ENCODE measurements around the gene NANOS3. TPM values are rescaled to one million over a fixed set of nuclear protein-coding genes. Genes with fewer than 3 reads are reported as not detected.

Gene NANOS3
- total and polyA plus RNA-seq, 2 experiments from 2014 or later, result 2.7 TPM; not detected in 1

- no peak overlapping the region for H3K4me3 ChIP-seq
- 90 to 94% methylated on average over 5 of the region's 5 CpGs for WGBS, 2 experiments (ENCODE audit: low coverage in 1 of 2, low lambda C conversion rate in 2 of 2, missing lambda C conversion rate in 2 of 2)
- no peak for DNase-seq
- TF ChIP-seq EZH2 (IDR thresholded peaks at IDR 0.05; ENCODE audit: insufficient read depth, poor library complexity, severe bottlenecking), result no peak
- TF ChIP-seq EZH2phosphoT487 (IDR thresholded peaks at IDR 0.05; ENCODE audit: insufficient read depth, low read depth), result no peak
- H2AFZ ChIP-seq, result no peak overlapping the region
- H3K9me3 ChIP-seq (ENCODE audit: low read depth), result no peaks in the 10 kb centered on the region
- H3K79me2 ChIP-seq (ENCODE audit: insufficient read depth), result no peaks in the 10 kb centered on the region
- peaks cover 6% of the 10 kb centered on the region for H3K4me1 ChIP-seq (ENCODE audit: insufficient read depth)
- in situ Hi-C loops (cut with MboI), result loop anchor here (25.0 kb wide), 1 partner anchor 461 kb away; no protein-coding TSS in a partner anchor
- no peaks in the 10 kb centered on the region for H3F3A ChIP-seq (ENCODE audit: insufficient read depth)
- H4K20me1 ChIP-seq (ENCODE audit: insufficient read depth), result no peaks in the 10 kb centered on the region
- no peaks in the 10 kb centered on the region for H3K36me3 ChIP-seq (ENCODE audit: low read depth)
- H3K9me2 ChIP-seq (ENCODE audit: insufficient read depth), result no peaks in the 10 kb centered on the region
- no peaks in the 10 kb centered on the region for H3K27me3 ChIP-seq (replicated peaks; ENCODE audit: insufficient read depth)
- no peak overlapping the region for H3K27ac ChIP-seq
- H3K9ac ChIP-seq, result no peak overlapping the region
- no peak overlapping the region for H3K4me2 ChIP-seq (ENCODE audit: unreplicated experiment)
Observed at GRCh38 chr19:13875824-13876223, 1.1 kb upstream of the NANOS3 start.

- H3K9me2 ChIP-seq (ENCODE audit: insufficient read depth), result no peaks in the 10 kb centered on the region
- no peak overlapping the region for H3K27ac ChIP-seq
- in situ Hi-C loops (cut with MboI), result loop anchor here (25.0 kb wide), 1 partner anchor 460 kb away; no protein-coding TSS in a partner anchor
- WGBS, 2 experiments (ENCODE audit: low coverage in 1 of 2, low lambda C conversion rate in 2 of 2, missing lambda C conversion rate in 2 of 2), result 82 to 87% methylated on average over 24 to 27 of the region's 27 CpGs
- H4K20me1 ChIP-seq (ENCODE audit: insufficient read depth), result no peaks in the 10 kb centered on the region
- peaks cover 20% of the 10 kb centered on the region for H3K4me1 ChIP-seq (ENCODE audit: insufficient read depth)
- no peak overlapping the region for H2AFZ ChIP-seq
- no peaks in the 10 kb centered on the region for H3K36me3 ChIP-seq (ENCODE audit: low read depth)
- no peak for DNase-seq
- H3K79me2 ChIP-seq (ENCODE audit: insufficient read depth), result no peaks in the 10 kb centered on the region
- no peaks in the 10 kb centered on the region for H3K9me3 ChIP-seq (ENCODE audit: low read depth)
- no peak overlapping the region for H3K9ac ChIP-seq
- H3K27me3 ChIP-seq (replicated peaks; ENCODE audit: insufficient read depth), result no peaks in the 10 kb centered on the region
- no peak overlapping the region for H3K4me2 ChIP-seq (ENCODE audit: unreplicated experiment)
- H3F3A ChIP-seq (ENCODE audit: insufficient read depth), result no peaks in the 10 kb centered on the region
- TF ChIP-seq EZH2 (IDR thresholded peaks at IDR 0.05; ENCODE audit: insufficient read depth, poor library complexity, severe bottlenecking) (no peak), EZH2phosphoT487 (IDR thresholded peaks at IDR 0.05; ENCODE audit: insufficient read depth, low read depth) (no peak)
- no peak overlapping the region for H3K4me3 ChIP-seq
Observed at GRCh38 chr19:13877303-13877702, 369 bp downstream of the NANOS3 start.

DNA sequence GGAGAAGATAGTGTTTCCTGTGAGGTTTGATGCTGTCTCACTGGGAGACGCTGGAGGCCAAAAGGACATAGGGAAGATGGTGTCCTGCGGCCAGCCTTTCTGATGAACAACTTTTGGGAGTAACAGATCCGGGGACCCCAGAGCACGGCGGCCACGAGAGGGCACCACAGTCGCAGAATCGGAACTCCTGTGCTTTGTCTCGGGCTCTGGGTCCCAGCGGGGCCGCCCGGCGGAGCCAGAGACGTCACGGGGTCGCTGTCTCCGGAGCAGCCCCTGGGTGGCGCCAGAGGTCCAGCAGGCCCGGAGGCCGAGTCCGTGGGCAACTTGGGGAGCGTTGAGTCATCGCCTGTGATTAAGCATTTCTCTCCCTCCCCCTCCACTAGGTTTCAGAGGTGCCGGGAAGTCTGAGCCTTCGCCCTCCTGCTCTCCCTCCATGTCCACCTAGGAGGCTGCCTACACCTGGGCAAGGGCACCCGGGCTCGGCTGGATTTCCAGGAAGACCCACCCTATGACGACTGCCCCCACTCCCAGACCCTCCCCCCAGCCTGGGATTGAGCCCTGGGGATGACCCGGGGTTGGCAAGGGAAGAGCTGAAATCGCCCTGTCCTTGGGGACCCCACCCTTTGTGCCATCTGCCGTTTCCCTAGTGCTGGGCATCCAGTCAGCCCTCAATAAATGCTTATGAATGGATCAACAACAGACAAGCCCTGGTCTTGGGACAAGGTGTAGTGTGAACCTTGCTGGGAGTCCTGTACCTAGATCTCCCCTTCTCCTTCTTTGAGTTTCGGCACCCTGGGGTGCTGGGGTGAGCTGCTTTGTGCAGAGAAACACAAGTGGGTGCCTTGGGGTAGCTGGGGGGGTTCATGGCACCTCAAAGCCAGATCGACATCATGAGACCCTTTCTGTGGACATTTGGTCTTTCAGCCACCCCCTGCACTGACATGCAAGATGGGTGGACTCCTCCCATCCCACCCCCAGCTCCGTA, 3.4 kb downstream of the NANOS3 start:
- peak overlapping the region; percentile 80 for H2AFZ ChIP-seq
- H4K20me1 ChIP-seq (ENCODE audit: insufficient read depth), result no peaks in the 10 kb centered on the region

GRCh38 chr19:13881251-13881691, 4.3 kb downstream of the NANOS3 start:
- H3K9ac ChIP-seq, result peak overlapping the region; percentile 59
- peak; percentile 26 for DNase-seq
- peaks cover 21% of the 10 kb centered on the region for H3K4me1 ChIP-seq (ENCODE audit: insufficient read depth)
- no peaks in the 10 kb centered on the region for H3K79me2 ChIP-seq (ENCODE audit: insufficient read depth)
- peak overlapping the region; percentile 77 for H2AFZ ChIP-seq
- H3K36me3 ChIP-seq (ENCODE audit: low read depth), result no peaks in the 10 kb centered on the region
- H3K4me2 ChIP-seq (ENCODE audit: unreplicated experiment), result peak overlapping the region; percentile 7
- 77 to 85% methylated on average over 10 to 12 of the region's 12 CpGs for WGBS, 2 experiments (ENCODE audit: low coverage in 1 of 2, low lambda C conversion rate in 2 of 2, missing lambda C conversion rate in 2 of 2)
- TF ChIP-seq EZH2phosphoT487 (IDR thresholded peaks at IDR 0.05; ENCODE audit: insufficient read depth, low read depth) (no peak), EZH2 (IDR thresholded peaks at IDR 0.05; ENCODE audit: insufficient read depth, poor library complexity, severe bottlenecking) (no peak)
- H3K27ac ChIP-seq, result peak overlapping the region; percentile 64
- no peaks in the 10 kb centered on the region for H4K20me1 ChIP-seq (ENCODE audit: insufficient read depth)
- H3K27me3 ChIP-seq (replicated peaks; ENCODE audit: insufficient read depth), result no peaks in the 10 kb centered on the region
- no peaks in the 10 kb centered on the region for H3K9me3 ChIP-seq (ENCODE audit: low read depth)
- no peaks in the 10 kb centered on the region for H3F3A ChIP-seq (ENCODE audit: insufficient read depth)
- in situ Hi-C loops (cut with MboI), result loop anchor here (10.0 to 25.0 kb wide), 3 partner anchors 164 to 456 kb away; partner anchors contain the start of gene MISP3
- no peak overlapping the region for H3K4me3 ChIP-seq
- H3K9me2 ChIP-seq (ENCODE audit: insufficient read depth), result no peaks in the 10 kb centered on the region

More for the DNA sequence above, 3.4 kb downstream of the NANOS3 start:
- in situ Hi-C loops (cut with MboI), result loop anchor here (10.0 to 25.0 kb wide), 3 partner anchors 164 to 457 kb away; partner anchors contain the start of gene MISP3
- Histone ChIP-seq H3K4me1 (ENCODE audit: insufficient read depth) (peaks cover 21% of the 10 kb centered on the region), H3K4me2 (ENCODE audit: unreplicated experiment) (peak overlapping the region; percentile 80), H3K9me2 (ENCODE audit: insufficient read depth) (no peaks in the 10 kb centered on the region), H3K27me3 (replicated peaks; ENCODE audit: insufficient read depth) (no peaks in the 10 kb centered on the region), H3K9ac (peak overlapping the region; percentile 79), H3F3A (ENCODE audit: insufficient read depth) (no peaks in the 10 kb centered on the region), H3K79me2 (ENCODE audit: insufficient read depth) (no peaks in the 10 kb centered on the region), H3K27ac (peak overlapping the region; percentile 82), H3K4me3 (peak overlapping the region; percentile 56), H3K36me3 (ENCODE audit: low read depth) (no peaks in the 10 kb centered on the region), H3K9me3 (ENCODE audit: low read depth) (no peaks in the 10 kb centered on the region)
- peak; percentile 100 for DNase-seq
- WGBS, 2 experiments (ENCODE audit: low coverage in 1 of 2, low lambda C conversion rate in 2 of 2, missing lambda C conversion rate in 2 of 2), result 6 to 7% methylated on average over 31 to 32 of the region's 34 CpGs
- TF ChIP-seq EZH2phosphoT487 (IDR thresholded peaks at IDR 0.05; ENCODE audit: insufficient read depth, low read depth) (no peak), EZH2 (IDR thresholded peaks at IDR 0.05; ENCODE audit: insufficient read depth, poor library complexity, severe bottlenecking) (no peak)
